Stimulated activated CD8-positive, alpha-beta memory T cell treated with anti-CD3 and anti-CD28 coated beads, Interleukin-7, amount 100 ng/mL, for 1 hour (primary cell): ENCODE data around the gene ZGRF1.
"Not testable (repeated sequence)": the region's sequence is repeated elsewhere in the genome, so short reads cannot be mapped to it uniquely, and the experiment has no call there.

Source experiments
- DNase-seq, 2 donors: peaks; one replicate each; pipeline ENCODE4 v3.0.0-alpha.2; 2020; ENCODE audit warnings: low read depth in 2 of 2

The ZGRF1 gene

DNA sequence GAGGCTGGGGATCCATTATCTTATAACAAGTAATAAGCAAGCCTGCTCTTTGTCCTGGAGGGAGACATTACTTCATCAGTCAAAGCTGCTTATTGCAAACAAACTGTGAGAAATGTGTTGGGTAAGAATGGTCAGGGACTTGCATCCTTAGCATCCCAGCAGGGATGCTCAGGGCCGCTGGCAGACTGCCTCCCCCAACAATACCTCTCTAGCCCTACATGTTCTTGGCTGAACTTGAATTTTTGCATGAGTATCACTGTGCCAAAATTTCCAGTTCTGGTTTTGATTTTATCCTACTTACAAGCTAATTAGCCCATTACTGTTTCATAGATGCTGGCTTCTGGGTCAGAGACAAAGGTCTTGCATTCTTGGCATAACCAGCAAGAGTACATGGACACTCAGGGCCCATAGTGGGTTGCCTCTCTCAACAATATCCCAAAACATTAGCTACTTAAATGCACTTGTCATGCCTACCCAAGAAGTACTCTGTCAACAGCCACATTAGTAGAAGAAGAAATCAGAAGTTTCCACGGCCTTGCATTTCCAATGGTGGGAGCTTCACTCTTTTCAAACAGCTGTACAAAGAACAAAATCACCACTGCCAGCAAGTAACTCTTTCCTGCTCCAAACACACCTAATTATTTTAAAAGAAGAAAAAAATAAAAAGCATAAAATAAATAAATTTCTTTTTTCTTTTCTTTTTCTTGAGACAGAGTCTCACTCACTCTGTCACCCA is 78.9 kb downstream of the ZGRF1 start:
- no peak for DNase-seq

DNA sequence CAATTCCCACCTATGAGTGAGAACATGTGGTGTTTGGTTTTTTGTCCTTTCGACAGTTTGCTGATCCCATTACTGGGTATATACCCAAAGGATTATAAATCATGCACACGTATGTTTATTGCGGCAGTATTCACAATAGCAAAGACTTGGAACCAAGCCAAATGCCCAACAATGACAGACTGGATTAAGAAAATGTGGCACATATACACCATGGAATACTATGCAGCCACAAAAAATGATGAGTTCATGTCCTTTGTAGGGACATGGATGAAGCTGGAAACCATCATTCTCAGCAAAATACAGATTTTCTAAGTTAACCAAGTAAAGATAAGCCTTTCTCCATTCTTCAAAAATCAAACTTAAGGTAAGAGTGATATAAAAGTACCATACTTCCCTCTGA is 82.4 kb downstream of the ZGRF1 start:
- DNase-seq, result not testable (repeated sequence)

DNA sequence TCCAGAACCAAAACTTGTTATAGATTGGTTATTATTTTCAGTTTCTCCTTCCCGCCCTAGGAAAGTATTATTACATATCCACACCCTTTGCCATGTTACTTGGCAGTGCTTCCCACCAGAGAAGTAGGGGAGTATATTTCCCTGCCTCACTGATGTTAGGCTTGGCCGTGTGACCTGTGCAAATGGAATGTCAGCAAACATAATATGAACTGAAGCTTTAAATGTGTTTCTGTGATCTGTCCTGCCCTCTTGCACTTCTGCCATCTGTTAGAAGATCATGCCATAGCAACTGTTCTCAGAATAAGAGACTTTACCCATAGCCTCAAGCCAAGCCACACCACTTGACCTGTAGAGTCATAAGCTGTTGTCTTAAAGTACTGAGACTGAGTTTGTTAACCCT is 84.0 kb downstream of the ZGRF1 start:
- DNase-seq, result no peak

DNA sequence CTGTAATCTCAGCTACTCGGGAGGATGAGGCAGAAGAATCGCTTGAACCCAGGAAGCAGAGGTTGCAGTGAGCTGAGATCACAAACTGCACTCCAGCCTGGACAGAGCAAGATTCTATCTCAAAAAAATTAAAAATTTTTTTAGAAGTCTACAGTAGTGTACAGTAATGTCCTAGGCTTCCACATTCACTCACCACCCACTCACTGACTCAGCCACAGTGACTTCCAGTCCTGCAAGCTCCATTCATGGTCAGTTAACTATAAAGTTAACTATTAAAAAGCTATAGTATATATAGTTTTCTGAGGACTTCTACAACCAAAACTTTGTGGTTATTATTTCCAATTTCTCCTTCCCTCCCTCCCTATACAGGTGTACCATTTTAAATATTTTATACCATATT is 86.0 kb downstream of the ZGRF1 start:
- DNase-seq, result no peak

DNA sequence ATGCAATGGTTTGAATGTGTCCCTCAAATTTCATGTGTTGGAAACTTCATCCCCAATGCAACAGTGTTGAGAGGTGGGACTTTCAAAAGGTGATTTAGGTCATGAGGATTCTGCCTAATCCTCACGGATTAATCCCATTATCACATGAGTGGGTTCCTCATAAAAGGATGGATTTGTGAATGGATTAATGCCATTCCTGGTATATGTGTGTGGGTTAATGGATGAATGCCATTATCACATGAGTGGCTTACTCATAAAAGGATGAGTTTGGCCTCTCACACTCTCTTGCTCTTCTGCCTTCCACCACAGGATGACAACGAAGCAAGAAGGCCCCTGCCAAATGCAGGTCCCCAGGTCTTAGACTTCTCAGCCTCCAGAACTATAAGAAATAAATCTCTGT is 90.2 kb downstream of the ZGRF1 start:
- no peak for DNase-seq

DNA sequence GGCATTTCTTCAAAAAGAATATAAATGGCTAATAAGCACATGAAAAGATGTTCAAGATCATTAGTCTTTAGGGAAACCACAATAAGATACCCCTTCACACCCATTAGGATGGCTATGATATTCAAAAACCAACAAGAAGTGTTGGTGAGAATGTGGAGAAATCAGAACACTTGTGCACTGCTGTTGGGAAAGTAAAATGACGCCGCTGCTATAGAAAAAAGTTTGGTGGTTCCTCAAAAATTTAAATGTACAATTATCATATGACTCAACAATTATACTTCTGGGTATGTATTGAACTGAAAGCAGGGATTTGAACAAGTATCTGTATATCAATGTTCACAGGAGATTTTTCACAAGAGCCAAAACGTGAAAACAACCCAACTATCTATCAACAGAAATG is 91.4 kb downstream of the ZGRF1 start:
- no peak for DNase-seq

DNA sequence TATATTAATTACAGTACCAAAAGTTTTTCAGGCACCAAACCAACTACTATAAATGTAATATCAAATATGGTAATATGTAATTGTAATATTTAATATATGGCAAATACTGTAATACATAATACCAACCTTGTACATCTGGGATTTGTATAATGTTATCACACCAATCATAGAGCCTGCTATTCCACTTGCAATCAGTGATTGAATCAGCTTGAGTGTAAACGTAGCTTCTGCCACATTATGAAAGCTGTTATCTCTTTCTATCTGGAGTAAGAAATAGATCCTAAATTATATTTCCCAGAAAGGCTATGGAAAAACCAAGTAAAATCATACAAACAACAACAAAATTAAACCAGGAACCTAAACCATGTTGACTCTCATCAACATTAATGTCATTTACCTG is 96.0 kb downstream of the ZGRF1 start:
- no peak for DNase-seq

DNA sequence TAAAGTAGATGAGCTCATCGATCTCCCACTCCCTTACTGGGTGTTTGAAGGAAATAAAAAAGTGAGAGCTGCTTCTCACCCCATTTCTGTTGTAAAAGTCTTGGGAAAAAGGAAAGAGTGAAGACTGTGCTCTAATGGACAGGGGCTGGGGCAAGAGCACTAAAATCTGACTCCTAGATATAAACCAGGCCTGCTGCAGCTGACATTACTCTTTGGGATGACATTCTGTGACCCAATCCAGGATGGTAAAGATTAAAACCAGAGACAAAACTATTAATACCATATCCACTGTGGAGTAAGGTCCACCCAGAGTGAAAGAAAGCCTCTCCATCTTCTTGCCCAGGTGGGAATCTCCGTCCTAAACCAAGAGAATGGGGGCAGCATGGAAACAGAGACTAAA is 100.6 kb downstream of the ZGRF1 start:
- no peak for DNase-seq

DNA sequence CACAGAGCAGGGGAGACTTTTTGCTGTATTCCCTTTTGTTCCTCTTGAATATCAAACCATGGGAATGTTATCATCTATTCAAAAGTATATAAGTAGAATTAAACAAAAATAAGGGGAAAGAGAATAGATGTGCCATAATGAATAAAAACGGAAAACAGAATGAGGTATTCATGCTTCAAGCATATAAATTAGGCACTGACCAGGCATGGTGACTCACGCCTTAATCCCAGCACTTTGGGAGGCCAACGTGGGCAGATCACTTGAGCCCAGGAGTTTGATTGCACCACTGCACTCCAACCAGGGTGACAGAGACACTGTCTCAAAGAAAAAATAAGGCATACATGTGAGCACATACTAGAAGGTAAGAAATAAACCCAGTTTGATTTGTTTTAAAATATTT is 104.4 kb downstream of the ZGRF1 start:
- no peak for DNase-seq

DNA sequence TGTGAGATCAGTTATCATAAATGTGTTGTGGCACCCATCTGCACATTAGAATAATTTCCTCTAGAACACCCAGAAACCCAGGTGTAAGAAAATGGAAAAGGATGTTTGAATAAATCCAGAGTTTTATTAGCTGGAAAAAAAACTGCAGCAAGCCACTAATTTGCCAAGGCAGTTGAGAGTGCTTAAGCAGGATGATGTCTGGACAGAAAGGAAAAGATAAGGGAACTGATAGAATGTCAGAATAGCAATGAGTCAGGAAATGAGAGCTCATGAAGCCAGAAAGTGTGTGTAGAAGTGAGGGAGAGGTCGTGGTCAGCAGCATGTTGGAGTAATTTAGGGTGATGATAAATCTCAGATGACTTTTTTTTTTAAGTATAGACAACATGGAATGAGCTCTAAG is 105.6 kb downstream of the ZGRF1 start:
- DNase-seq, result no peak

DNA sequence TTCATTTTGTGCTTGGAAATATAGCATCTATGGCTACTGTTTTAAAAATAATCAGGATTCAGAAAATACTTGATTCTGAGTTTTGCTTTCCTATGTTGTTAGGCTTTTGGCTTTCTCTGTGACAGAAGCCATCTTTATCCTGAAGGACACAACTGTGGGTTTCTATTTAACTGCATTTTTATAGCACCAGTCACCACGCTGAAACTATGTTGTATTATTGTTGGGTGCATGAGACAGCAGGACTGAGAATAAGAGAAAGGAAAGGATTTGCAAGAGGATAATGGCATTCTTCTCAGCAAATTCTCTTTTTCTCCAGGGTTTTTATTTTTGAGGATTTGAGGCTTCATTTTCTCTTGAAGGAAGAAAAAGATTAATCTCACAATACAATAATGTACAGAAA is 110.6 kb downstream of the ZGRF1 start:
- no peak for DNase-seq

DNA sequence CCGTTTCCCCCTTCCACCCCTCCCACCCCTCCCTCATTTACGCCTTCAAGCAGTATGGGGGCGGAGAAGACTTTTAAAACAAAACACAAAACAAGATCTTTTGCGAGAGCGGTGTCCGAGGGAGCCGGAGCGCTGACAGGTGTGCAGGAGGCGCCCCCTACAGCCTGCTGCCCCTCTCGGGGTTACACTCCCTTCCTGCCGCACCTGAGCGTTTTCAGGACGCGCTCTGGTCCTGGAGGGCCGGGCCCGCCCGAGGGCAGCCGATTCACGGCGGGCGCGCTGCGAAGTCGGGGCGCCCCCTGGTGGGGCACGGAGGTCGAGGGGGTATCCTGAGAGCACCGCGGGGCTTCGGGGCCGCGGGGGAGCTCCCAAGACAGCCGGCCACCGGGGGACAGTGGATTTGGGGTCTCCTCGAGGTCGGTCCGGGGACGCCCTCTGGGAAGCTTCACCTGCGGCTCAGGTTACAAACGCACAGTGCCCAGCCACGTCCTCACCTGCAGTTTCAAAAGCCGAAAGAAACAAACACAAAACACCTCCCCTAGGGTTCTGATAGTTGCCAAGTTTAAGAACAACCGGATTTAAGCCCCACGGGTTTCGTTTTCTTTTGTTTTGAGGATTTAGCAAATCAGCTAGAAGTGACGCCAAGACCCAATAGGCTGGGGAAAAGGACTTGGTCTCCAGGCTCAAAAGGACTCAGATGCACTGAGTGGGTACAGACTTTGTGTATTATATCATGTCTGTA is 112.8 kb downstream of the ZGRF1 start:
- peak; percentile 45 to 61 for DNase-seq

DNA sequence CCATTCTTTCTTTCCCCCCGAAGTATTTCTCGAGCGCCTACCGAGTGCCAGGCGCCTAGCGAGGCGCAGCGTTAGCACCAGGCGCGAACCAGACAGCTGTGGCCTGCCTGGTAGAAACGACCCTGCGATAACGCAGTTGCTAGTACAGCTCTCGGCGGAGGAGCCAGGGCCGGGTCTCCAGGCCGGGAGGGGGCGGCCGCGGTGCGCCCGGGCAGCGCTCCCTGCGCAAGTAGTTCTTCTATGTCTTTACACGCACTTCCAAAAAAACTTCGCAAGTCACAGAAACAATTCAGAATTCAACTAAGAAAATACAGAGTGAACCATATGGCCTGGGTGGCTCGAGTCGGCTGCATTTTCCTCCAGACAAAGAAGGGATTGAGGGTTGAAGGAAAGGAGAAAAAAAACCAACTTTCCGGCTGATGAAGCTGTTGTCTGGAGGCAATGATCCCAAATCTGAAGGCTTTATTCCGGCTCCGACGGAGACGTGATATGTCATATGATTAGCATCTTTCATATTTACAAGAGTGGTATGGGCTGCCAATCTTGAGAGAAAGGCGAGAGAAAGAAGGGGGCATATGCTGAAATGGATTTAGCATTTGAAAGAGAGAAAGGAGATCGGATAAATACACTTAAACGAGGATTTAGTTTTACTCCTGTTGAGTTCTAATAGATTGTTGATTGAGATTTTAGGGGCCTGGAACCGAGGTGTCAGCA is 113.5 kb downstream of the ZGRF1 start:
- DNase-seq, result no peak

DNA sequence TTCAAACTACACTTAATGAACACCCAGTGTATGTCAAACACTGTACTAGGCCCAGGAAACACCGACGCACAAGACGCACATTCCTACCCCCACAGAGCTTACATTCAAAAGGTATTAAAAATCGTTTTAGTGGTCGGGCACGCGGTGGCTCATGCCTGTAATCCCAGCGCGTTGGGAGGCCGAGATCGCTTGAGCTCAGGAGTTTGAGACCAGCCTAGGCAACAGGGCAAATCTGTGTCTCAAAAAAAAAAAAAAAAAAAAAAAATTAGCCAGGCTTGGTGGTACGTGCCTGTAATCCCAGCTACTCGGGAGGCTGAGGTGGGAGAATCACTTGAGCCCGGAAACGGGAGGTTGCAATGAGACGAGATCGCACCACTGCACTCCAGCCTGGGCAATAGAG is 114.3 kb downstream of the ZGRF1 start:
- DNase-seq, result not testable (repeated sequence)

DNA sequence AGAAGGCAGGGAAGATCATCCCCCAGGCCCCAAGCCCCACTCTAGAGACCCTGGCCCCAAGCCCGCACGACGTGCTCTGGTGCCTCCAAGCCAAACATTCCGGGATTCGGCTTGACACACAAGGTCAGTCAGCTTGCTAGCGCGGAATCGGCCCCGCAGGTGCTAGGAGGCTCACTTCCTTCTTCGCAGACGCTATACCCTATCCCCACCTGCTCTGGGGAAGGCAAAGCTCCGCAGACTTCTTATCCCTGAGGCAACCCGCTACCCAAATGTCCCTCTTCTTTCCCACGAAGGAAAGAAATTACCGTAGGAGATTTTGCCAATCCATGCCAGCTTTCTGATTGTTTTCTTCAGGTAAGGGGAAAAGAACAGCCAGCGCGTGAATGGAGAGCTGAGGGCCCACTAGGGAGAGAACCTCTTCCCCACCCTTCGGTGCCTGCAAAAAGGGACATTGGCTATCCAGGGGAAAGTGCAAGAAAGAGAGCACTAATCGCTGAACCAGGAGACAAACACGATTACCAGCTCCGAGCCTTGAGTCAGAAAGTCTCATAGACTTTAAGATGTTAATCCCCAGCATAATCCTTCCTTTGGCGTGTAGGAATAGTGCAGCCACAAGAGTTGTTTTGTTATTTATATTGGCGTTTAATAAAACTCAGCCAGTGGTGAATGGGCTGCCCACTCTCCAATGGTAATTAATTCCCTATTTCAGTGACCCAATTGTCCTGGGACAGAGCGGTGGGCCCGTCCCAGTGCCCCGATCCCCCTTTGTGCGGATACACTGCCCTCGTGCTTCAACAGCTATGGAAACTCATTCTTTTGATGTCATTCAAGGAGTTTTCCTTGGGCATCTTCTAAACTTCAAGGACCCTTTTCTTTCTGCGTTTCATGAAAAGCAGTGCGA is 115.3 kb downstream of the ZGRF1 start:
- no peak for DNase-seq

DNA sequence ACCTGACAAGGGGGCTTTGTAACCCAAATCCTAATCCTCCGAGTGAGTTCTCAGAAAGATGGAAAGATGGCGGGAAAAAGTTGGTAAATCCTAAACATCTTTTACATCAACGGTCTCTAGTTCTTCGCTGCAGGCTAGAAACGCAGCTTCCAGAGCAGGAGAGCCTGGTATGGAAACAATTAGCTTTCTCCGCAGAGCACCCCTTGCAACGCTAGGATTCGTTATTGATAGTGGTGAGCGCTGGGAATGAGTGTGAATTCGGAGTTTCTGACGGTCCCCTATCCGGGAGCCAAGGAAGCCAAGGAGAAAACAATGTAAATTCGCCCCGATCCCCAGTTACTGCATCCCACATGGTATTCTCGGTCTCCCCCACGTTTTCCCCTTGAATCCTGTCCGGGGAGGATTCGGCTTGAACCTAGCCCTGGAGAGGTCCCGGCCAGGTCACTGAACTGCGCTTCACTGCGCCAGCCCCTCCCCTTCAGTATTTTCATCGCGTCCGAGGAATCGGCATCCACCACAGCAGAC is 116.0 kb downstream of the ZGRF1 start:
- no peak for DNase-seq

DNA sequence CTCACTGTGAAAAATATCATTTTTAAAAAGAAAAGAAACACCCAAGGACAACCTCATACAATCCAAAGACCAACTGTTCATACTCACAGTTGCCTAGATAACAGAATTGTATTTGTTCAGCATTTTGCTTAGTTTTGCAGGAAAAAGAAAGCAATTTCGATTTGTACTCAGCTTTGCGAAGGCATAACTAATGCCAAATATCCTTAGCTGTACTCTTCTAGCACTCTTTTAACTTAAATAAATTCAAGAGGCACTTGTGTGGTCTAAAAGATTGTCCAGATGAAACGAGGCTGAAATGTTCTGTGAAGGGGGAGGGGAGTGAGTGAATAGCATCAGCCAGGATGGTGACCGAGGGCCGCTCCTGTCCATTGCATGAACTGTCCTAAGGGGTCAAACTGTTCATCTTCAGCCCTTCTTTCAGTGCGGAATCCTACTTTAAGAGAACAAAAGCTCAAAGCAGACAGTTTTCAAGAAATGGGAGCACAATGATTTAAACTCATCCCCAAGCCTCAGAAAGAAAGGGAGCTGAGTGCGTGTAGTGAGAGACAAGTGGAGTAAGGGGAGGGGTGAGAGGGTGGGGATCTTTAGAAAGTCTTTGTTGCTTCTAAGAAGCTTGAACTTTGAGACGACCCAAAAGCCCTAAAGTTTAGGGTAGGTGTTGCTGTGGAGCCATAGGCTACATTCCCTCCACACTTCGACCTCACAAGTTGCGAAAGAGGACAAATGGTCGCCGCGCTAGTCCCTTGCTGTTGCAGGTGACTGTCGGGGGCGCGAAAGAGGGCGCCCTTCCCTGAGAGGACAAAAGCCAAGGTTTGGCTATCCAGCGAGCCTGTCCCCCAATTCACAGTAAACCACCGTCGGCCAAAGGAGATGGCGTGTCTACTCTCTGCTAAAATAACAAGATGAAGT is 116.8 kb downstream of the ZGRF1 start:
- DNase-seq, result no peak

DNA sequence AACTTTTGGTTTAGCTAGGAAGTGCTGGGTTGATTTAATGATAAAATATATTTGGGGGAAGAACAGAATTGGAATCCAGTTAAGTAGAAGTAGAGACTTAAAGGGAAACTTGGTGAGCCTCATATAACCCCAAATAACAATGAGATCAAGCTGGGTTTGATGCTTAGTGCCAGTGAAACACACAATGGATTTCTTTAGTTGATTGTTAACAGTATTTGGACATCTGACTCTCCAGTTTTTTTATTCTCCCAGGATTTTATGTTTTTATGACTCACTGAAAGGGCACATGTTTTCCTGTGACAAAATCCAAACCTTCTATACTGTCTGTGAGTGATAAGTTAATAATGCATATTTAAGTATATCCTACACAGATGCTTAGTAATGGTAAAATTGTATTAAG is 118.0 kb downstream of the ZGRF1 start:
- DNase-seq, result no peak

DNA sequence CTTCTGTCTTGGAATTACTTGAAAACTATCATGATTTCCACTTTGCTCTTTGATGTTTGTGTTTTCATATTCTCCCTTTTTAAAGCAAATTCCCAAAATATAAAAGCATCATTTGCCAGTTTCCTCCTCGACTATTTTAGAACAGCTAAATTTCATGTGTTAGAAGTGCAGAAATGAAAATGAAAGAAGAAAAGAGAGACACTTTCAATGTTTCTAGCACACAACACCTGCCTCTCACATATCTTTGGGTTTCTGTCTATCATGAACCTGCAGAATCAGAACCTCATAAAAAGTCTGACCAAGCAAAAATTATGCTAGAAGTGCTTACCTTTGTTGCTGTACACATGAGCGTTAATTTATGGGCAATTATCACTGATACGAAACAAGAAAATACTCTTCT is 118.8 kb downstream of the ZGRF1 start:
- DNase-seq, result no peak

DNA sequence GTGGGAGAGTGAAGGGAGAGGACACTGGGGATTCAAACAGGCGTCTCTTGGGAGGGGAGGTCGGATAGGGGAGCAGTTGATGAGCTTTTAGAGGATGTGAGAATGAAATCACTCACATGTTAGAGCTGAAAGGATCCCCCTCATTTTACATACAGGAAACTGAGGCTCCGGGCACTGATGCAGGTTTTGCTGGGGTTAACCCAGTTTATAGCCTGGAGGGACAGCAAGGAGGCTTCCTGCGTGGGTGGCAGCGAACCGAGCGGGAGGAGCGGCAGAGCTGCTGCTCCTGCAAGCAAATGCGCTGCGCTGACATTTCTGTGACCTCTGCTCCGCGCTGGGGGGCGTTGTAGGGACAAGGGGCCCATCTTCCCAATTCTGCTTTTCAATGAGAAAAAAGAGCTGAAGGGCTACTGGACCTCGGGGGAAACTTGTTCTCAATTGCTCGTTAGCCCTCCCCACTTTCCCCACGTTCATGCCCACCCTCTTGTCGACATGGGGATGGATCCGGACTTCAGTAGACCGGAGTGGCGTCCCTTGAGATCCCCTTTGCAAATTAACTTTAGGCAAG is 119.6 kb downstream of the ZGRF1 start:
- no peak for DNase-seq
